GM23338 (cell line): ENCODE data around the gene SPATA25. TPM values are rescaled to one million over a fixed set of nuclear protein-coding genes. Genes with fewer than 3 reads are reported as not detected.
"Not testable (repeated sequence)": the region's sequence is repeated elsewhere in the genome, so short reads cannot be mapped to it uniquely, and the experiment has no call there.

ENCODE experiments used
- ATAC-seq: fragments of 200-7000 bp; cut with Tn5 transposase; 3 replicates; pipeline ENCODE4 v1.9.1; 2020
- DNase-seq: peaks from one replicate; pipeline ENCODE4 v3.0.0-alpha.2; 2015; ENCODE audit warnings: low spot score
- H2AFZ ChIP-seq: fragments of 200-600 bp; sonication (generic); 2 replicates; pipeline ENCODE4 v1.8.0; 2016; ENCODE audit warnings: antibody characterized with exemption, mild to moderate bottlenecking, moderate library complexity
- H3F3A ChIP-seq: fragments of 200-600 bp; sonication (generic); replicated peaks from 2 replicates; pipeline ENCODE4 v1.8.0; 2017; ENCODE audit warnings: antibody characterized with exemption, mixed run types, low read depth
- H3K27ac ChIP-seq: fragments of 200-600 bp; sonication (generic); 2 replicates; pipeline ENCODE4 v1.6.1; 2016; ENCODE audit warnings: low read depth
- H3K27me3 ChIP-seq: fragments of 200-600 bp; sonication (generic); 2 replicates; pipeline ENCODE4 v1.8.0; 2016; ENCODE audit warnings: mild to moderate bottlenecking, mixed run types, moderate library complexity; ENCODE audit not compliant: insufficient read depth
- H3K36me3 ChIP-seq: fragments of 200-600 bp; sonication (generic); 2 replicates; pipeline ENCODE4 v1.8.0; 2016; ENCODE audit warnings: mild to moderate bottlenecking; ENCODE audit not compliant: insufficient read depth
- H3K4me1 ChIP-seq: fragments of 200-600 bp; sonication (generic); 2 replicates; pipeline ENCODE4 v1.8.0; 2016; ENCODE audit warnings: mild to moderate bottlenecking, moderate library complexity; ENCODE audit not compliant: insufficient read depth
- H3K4me2 ChIP-seq: fragments of 200-600 bp; sonication (generic); 2 replicates; pipeline ENCODE4 v1.7.1; 2017; ENCODE audit warnings: mixed run types
- H3K4me3 ChIP-seq: fragments of 200-600 bp; sonication (generic); 2 replicates; pipeline ENCODE4 v1.6.1; 2016; ENCODE audit warnings: mixed run types
- H3K79me2 ChIP-seq: fragments of 200-600 bp; sonication (generic); replicated peaks from 2 replicates; pipeline ENCODE4 v1.8.0; 2017; ENCODE audit warnings: mild to moderate bottlenecking; ENCODE audit not compliant: insufficient read depth
- H3K9me2 ChIP-seq: fragments of 200-600 bp; sonication (generic); 2 replicates; pipeline ENCODE4 v1.8.0; 2017; ENCODE audit not compliant: insufficient read depth
- H4K20me1 ChIP-seq: fragments of 200-600 bp; sonication (generic); replicated peaks from 2 replicates; pipeline ENCODE4 v1.8.0; 2017; ENCODE audit warnings: mild to moderate bottlenecking; ENCODE audit not compliant: insufficient read depth
- H3K27ac Mint-ChIP-seq: 2 replicates; pipeline ENCODE4 v1.8.0; 2020; ENCODE audit warnings: inconsistent platforms, mild to moderate bottlenecking, moderate library complexity, mixed read lengths
- H3K27me3 Mint-ChIP-seq: 3 replicates; pipeline ENCODE4 v1.8.0; 2022; ENCODE audit warnings: low read depth, mild to moderate bottlenecking, moderate library complexity, mixed read lengths, inconsistent platforms; ENCODE audit not compliant: insufficient read depth, poor library complexity
- H3K36me3 Mint-ChIP-seq: 3 replicates; pipeline ENCODE4 v1.8.0; 2021; ENCODE audit warnings: low read depth, mild to moderate bottlenecking, inconsistent platforms, moderate library complexity, mixed read lengths
- H3K4me1 Mint-ChIP-seq: 3 replicates; pipeline ENCODE4 v1.8.0; 2020; ENCODE audit warnings: mild to moderate bottlenecking, inconsistent platforms, mixed read lengths
- H3K4me3 Mint-ChIP-seq: 3 replicates; pipeline ENCODE4 v1.8.0; 2021; ENCODE audit warnings: moderate library complexity, mild to moderate bottlenecking, inconsistent platforms, mixed read lengths
- H3K9me3 Mint-ChIP-seq: 3 replicates; pipeline ENCODE4 v1.8.0; 2020; ENCODE audit warnings: moderate library complexity, mild to moderate bottlenecking, inconsistent platforms, mixed read lengths
- CTCF ChIP-seq, 2 experiments: fragments of 200-600 bp in 1 of 2; sonication (generic) in 1 of 2; conservative IDR thresholded peaks; 2 replicates each; pipeline versions ENCODE4 v1.5.1 to v1.6.1; 2016 to 2017; ENCODE audit warnings: antibody characterized with exemption in 2 of 2, low read depth in 2 of 2, mild to moderate bottlenecking in 2 of 2, moderate library complexity in 1 of 2
- EZH2 ChIP-seq: fragments of 200-600 bp; sonication (generic); IDR thresholded peaks from one replicate; pipeline ENCODE4 v1.8.0; 2017; ENCODE audit warnings: antibody characterized with exemption, mild to moderate bottlenecking, low read depth; ENCODE audit not compliant: unreplicated experiment
- NANOG ChIP-seq: IDR thresholded peaks from 2 replicates; pipeline ENCODE4 v1.6.1; 2016; ENCODE audit warnings: antibody characterized with exemption, borderline replicate concordance
- POLR2AphosphoS5 ChIP-seq: IDR thresholded peaks from 2 replicates; pipeline ENCODE4 v1.6.1; 2016; ENCODE audit warnings: antibody characterized with exemption, low read depth
- STAT1 ChIP-seq: IDR thresholded peaks from one replicate; pipeline ENCODE4 v1.6.1; 2016; ENCODE audit warnings: antibody characterized with exemption; ENCODE audit not compliant: unreplicated experiment
- polyA plus RNA-seq: library from polyadenylated mRNA; unstranded; fragments of >200 nt; fragmentation: Nextera tagmentation; extraction: Ambion mirVana; gene quantifications from 2 replicates; pipeline ENCODE4 v1.2.1, GENCODE V29; 2016
- total RNA-seq: library from RNA; depleted of rRNA; stranded (reverse); fragments of >200 nt; shearing (Covaris generic); gene quantifications from 2 replicates; pipeline ENCODE4 v1.2.3, GENCODE V29; 2014
- TF ChIP-seq, protein P1 (sequence below): fragments of 250-450 bp; sonication (Bioruptor Pico); IDR thresholded peaks from 2 replicates; pipeline ENCODE4 v1.5.0; 2020; ENCODE audit warnings: mild to moderate bottlenecking, moderate library complexity

Gene SPATA25
- total and polyA plus RNA-seq, 2 experiments from 2014 or later, result 7.5 TPM; not detected in 1

GRCh38 chr20:45901332-45901731 is 13.9 kb upstream of the SPATA25 start:
- H3K36me3 ChIP-seq, result peaks cover 21% of the 10 kb centered on the region

GRCh38 chr20:45899046-45899835 is 11.8 kb upstream of the SPATA25 start:
- Histone ChIP-seq H3K4me1 (no peaks in the 10 kb centered on the region), H4K20me1 (peaks cover 10% of the 10 kb centered on the region), H3K4me3 (no peak overlapping the region), H3K27ac (no peak overlapping the region), H3K9me2 (no peaks in the 10 kb centered on the region), H3K36me3 (peaks cover 15% of the 10 kb centered on the region), H3F3A (0 out of 2 replicates have a peak, but pooled peaks cover 3% of the 10 kb centered on the region), H3K4me2 (no peak overlapping the region), H3K27me3 (no peaks in the 10 kb centered on the region), H3K79me2 (no peaks in the 10 kb centered on the region), H2AFZ (no peak overlapping the region)
- peaks cover 65% of the 10 kb centered on the region for H3K36me3 Mint-ChIP-seq
- no peaks in the 10 kb centered on the region for H3K4me1 Mint-ChIP-seq
- no peak overlapping the region for H3K4me3 Mint-ChIP-seq
- TF ChIP-seq POLR2AphosphoS5, result no peak
- DNase-seq (no peak), ATAC-seq (no peak)
- H3K9me3 Mint-ChIP-seq, result no peaks in the 10 kb centered on the region; the same call in 2 of the 3 replicates
- peaks cover 20% of the 10 kb centered on the region for H3K27me3 Mint-ChIP-seq
- no peak overlapping the region for H3K27ac Mint-ChIP-seq

More at GRCh38 chr20:45901332-45901731, 13.9 kb upstream of the SPATA25 start:
- not testable (repeated sequence) for H3K27ac ChIP-seq, H3K4me2 ChIP-seq, DNase-seq, H3K4me3 ChIP-seq, H3K9me2 ChIP-seq, H3F3A ChIP-seq, ATAC-seq, H2AFZ ChIP-seq, H3K4me1 ChIP-seq, H3K4me1 Mint-ChIP-seq, H3K4me3 Mint-ChIP-seq, H3K27me3 ChIP-seq, H3K79me2 ChIP-seq, H3K27ac Mint-ChIP-seq, H3K9me3 Mint-ChIP-seq
- H3K27me3 Mint-ChIP-seq, result peaks cover 31% of the 10 kb centered on the region
- peaks cover 20% of the 10 kb centered on the region for H4K20me1 ChIP-seq
- peaks cover 79% of the 10 kb centered on the region for H3K36me3 Mint-ChIP-seq

- peaks cover 9% of the 10 kb centered on the region; the same call in 1 of the 2 replicates for H3K36me3 ChIP-seq
- no peak overlapping the region for H3K27ac ChIP-seq
- H4K20me1 ChIP-seq, result peaks cover 1% of the 10 kb centered on the region; the same call in 1 of the 2 replicates
- no peak overlapping the region for H3K4me2 ChIP-seq
- no peak overlapping the region for H3K27ac Mint-ChIP-seq
- TF ChIP-seq, protein P1, sequence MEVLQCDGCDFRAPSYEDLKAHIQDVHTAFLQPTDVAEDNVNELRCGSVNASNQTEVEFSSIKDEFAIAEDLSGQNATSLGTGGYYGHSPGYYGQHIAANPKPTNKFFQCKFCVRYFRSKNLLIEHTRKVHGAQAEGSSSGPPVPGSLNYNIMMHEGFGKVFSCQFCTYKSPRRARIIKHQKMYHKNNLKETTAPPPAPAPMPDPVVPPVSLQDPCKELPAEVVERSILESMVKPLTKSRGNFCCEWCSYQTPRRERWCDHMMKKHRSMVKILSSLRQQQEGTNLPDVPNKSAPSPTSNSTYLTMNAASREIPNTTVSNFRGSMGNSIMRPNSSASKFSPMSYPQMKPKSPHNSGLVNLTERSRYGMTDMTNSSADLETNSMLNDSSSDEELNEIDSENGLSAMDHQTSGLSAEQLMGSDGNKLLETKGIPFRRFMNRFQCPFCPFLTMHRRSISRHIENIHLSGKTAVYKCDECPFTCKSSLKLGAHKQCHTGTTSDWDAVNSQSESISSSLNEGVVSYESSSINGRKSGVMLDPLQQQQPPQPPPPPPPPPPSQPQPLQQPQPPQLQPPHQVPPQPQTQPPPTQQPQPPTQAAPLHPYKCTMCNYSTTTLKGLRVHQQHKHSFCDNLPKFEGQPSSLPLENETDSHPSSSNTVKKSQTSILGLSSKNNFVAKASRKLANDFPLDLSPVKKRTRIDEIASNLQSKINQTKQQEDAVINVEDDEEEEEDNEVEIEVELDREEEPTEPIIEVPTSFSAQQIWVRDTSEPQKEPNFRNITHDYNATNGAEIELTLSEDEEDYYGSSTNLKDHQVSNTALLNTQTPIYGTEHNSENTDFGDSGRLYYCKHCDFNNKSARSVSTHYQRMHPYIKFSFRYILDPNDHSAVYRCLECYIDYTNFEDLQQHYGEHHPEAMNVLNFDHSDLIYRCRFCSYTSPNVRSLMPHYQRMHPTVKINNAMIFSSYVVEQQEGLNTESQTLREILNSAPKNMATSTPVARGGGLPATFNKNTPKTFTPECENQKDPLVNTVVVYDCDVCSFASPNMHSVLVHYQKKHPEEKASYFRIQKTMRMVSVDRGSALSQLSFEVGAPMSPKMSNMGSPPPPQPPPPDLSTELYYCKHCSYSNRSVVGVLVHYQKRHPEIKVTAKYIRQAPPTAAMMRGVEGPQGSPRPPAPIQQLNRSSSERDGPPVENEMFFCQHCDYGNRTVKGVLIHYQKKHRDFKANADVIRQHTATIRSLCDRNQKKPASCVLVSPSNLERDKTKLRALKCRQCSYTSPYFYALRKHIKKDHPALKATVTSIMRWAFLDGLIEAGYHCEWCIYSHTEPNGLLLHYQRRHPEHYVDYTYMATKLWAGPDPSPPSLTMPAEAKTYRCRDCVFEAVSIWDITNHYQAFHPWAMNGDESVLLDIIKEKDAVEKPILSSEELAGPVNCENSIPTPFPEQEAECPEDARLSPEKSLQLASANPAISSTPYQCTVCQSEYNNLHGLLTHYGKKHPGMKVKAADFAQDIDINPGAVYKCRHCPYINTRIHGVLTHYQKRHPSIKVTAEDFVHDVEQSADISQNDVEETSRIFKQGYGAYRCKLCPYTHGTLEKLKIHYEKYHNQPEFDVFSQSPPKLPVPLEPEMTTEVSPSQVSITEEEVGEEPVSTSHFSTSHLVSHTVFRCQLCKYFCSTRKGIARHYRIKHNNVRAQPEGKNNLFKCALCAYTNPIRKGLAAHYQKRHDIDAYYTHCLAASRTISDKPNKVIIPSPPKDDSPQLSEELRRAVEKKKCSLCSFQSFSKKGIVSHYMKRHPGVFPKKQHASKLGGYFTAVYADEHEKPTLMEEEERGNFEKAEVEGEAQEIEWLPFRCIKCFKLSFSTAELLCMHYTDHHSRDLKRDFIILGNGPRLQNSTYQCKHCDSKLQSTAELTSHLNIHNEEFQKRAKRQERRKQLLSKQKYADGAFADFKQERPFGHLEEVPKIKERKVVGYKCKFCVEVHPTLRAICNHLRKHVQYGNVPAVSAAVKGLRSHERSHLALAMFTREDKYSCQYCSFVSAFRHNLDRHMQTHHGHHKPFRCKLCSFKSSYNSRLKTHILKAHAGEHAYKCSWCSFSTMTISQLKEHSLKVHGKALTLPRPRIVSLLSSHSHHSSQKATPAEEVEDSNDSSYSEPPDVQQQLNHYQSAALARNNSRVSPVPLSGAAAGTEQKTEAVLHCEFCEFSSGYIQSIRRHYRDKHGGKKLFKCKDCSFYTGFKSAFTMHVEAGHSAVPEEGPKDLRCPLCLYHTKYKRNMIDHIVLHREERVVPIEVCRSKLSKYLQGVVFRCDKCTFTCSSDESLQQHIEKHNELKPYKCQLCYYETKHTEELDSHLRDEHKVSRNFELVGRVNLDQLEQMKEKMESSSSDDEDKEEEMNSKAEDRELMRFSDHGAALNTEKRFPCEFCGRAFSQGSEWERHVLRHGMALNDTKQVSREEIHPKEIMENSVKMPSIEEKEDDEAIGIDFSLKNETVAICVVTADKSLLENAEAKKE (CRISPR knock-in tag), result no peak
- TF ChIP-seq EZH2 (no peak), NANOG (no peak), CTCF (conservative IDR thresholded peaks at IDR 0.05; ENCODE audit: low read depth in 2 of 2) (no peak), STAT1 (no peak)
- H3K9me3 Mint-ChIP-seq, result no peaks in the 10 kb centered on the region; the same call in 2 of the 3 replicates
- H3K27me3 Mint-ChIP-seq, result peaks cover 17% of the 10 kb centered on the region
- peaks cover 61% of the 10 kb centered on the region for H3K36me3 Mint-ChIP-seq
- no peaks in the 10 kb centered on the region for H3K79me2 ChIP-seq
- 0 out of 2 replicates have a peak, but pooled peaks cover 7% of the 10 kb centered on the region for H3F3A ChIP-seq
- DNase-seq (no peak), ATAC-seq (no peak)
- H3K27me3 ChIP-seq, result no peaks in the 10 kb centered on the region
- H3K4me1 ChIP-seq, result no peaks in the 10 kb centered on the region
- H3K4me3 Mint-ChIP-seq, result no peak overlapping the region
- no peak overlapping the region for H3K4me3 ChIP-seq
- H3K9me2 ChIP-seq, result no peaks in the 10 kb centered on the region
- no peak overlapping the region for H2AFZ ChIP-seq
- no peaks in the 10 kb centered on the region; the same call in 2 of the 3 replicates for H3K4me1 Mint-ChIP-seq
Observed at GRCh38 chr20:45898285-45898684, 10.9 kb upstream of the SPATA25 start.
